HT-29 (cell line): Measurements from ENCODE around the gene GTSF1L. TPM values are rescaled to one million over a fixed set of nuclear protein-coding genes. Genes with fewer than 3 reads are reported as not detected.
A peak's percentile ranks its signal among the peaks of the same experiment; 100 is the strongest.
"Not testable (repeated sequence)": the region's sequence is repeated elsewhere in the genome, so short reads cannot be mapped to it uniquely, and the experiment has no call there.

Source experiments
- DNase-seq: peaks from one replicate; pipeline ENCODE4 v3.0.0-alpha.2; 2015; ENCODE audit warnings: low spot score
- total RNA-seq: library from RNA; depleted of rRNA; stranded (reverse); fragments of >200 nt; shearing (Covaris generic); gene quantifications from 2 replicates; pipeline ENCODE4 v1.2.3, GENCODE V29; 2014; rRNA removed

The GTSF1L gene
- not detected in 2 replicates for total RNA-seq

DNA sequence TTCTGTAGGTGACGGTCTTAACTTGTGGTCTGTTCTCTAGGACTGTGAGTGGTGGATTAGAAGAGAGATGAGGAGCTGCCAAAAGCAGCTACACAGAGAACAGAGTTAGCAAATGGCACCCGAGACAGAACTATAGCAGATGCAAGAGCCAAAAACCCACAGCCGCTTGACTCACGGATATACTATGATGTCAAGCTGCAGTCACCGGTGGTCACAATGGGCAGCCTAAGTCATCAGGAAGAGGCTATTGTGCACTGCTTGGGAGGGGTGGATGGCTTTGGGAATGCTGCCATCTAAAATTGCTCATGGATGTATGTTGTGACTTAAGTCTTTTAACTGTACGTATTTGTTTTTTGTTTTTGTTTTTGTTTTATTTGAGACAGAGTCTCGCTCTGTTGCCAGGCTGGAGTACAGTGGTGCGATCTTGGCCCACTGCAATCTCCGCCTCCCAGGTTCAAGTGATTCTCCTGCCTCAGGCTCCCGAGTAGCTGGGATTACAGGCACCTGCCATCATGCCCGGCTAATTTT is at the start of gene GTSF1L:
GTSF1L (minus strand) TSS at position 192 of the 528 bp plus-strand sequence. CDS start 308 bp downstream, outside the sequence.
- DNase-seq: no peak

DNA sequence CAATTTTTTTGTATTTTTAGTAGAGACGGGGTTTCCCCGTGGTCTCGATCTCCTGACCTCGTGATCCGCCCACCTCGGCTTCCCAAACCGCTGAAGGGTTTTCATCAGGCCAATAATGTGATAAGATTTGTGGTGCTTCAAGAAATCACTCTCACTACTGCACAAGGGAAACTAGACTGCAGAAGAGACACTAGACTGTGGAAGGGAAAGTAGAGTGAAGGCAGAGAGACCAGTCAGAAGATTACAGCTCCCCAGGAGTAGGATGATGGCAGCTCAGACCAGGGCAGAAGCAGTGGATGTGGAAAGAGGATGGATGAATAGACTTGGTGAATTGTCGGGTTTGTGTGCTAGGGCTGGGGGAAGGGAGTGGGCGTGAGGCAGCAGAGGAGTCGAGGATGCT is 48.0 kb upstream of the GTSF1L start:
- DNase-seq: no peak

DNA sequence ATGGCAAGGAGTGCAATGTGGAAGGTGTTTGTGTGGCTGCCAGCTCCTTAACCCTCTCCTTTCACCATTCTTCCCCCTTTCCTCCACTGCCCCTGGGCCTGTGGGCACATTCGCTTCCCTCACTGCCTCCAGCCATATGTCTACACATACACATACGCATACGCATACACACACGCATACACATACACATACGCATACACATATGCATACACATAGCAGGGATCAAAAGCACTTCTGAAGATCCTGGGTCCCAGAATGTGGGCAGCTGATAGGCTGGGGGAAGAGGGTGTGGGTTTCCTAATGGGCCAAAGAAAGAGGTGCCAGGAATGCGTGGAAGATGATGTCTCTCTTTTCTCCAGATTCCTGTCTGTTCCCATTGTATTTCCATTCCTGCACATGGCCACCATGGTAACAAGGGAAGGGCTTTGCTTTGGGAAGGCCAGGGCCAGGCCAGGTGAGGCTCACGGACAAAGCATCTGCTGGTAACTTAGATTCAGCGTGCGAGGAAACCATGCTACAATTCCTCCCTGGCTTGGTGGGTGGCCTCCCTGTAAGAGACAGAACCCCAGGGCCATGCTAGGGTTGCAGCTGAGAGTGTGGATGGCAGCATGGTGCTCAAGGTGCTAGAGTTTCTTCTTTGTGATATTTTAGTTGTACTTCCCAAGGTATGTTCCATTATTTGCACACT is 44.8 kb upstream of the GTSF1L start:
- DNase-seq: no peak

DNA sequence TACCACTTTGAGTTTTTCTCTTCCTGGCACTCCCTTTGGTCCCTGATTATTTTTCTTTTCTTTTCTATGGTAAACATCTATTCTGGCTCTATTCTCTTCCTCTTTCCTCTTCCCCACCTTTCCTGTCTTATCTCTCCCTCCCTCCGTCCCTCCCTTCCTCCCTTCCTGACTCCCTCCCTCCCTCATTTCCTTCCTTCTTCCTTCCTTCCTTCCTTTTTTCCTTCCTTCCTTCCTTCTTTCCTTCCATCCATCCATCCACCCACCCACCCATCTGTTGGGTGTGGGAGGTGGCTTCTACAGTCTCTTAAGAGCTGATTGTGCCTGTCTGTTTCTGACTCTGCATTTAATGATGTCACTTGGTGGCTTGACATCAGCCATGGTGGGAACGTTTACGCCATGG is 43.5 kb upstream of the GTSF1L start:
- DNase-seq: no peak

DNA sequence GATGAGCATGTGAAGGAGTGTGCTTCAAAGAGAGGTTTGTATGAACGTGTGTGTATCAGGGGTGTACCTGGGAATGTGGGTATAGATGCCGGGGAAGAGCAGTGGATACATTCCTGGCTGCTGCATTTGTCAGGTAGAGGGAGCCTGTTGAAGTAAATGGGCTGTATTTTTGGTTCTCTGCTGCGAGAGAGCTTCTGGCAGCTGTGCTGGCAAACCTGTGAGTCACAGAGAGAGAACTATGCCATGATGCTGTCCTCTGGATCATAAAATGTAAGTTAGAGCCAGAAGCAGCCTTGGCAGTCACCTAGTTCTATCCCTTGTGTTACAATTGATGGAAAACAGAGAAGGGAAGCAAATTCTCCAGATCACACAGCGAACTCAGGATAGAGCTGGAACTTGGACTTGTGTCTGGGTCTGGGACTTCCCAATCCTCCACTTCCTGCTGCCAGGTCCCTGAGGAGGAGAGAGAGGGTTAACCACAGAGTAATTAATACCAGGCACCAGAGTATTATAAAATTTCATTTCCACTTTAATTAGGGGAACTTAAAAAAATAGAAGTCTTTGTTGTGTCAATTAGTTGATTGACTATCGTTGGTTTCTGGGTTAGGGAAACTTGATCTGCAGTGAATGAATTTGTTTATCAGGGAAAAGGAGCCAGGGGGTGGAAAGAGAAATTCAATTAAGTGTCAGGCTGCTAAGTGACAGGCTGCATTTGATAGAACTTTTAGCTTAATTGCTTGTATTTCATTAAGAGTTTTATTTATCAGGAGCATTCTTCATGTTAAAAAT is 41.1 kb upstream of the GTSF1L start:
- no peak for DNase-seq

DNA sequence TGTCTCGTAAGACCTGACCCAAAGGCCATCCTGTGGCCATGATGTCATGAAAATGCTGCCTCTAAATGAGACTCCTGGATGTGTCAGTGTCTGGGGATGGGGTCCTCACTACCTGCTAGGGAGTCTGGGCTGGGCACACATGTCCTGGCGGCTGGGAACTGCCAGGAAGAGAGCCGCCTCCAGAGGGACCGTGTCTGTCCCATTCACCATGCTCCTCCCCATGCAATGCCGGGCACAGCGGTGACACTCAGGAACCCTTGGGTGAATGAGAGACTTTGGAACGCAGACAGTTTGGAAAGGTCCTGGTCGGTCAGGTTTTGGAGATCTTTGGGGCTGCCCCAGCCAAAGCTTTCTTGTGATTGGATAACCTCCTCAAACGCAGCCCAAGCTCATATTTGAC is 40.1 kb upstream of the GTSF1L start:
- DNase-seq: no peak

DNA sequence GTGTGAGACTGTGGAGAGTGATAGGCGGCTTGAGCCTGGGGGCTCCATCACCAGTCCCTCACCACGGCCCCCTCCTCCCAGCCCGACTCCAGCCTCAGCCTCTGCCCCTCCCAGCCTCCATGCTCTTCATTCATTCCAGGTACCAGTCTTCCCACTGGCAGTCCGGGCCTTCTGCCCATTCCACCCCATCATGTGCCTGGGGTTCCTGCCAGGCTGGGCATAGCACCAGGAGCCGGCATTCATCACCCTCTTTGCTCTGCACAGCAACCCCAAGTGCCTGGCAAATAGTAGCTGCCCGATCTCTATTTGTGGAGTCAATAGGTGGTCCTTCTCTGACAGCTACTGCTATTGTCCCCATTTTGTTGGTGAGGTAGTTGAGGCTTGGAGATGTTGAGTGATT is 39.6 kb upstream of the GTSF1L start:
- no peak for DNase-seq

DNA sequence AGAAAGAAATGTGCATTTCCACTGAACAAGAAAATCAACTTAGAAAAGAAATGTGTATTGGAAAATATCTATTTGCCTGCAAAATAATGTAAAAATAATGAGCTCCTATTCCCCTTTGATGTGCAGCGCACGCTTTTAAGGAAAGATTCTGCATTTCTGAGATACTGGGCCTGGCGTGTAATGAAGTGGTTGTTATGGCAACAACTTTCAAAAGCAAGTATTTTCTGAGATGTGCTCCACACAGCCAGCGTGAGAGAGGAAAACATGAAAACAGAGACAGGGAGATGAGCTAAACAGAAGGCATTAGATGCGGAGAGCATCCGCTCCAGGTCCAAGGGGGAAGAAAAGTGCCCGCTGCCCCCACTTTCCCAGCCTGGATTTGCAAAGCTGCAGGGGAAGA is 39.1 kb upstream of the GTSF1L start:
- no peak for DNase-seq

DNA sequence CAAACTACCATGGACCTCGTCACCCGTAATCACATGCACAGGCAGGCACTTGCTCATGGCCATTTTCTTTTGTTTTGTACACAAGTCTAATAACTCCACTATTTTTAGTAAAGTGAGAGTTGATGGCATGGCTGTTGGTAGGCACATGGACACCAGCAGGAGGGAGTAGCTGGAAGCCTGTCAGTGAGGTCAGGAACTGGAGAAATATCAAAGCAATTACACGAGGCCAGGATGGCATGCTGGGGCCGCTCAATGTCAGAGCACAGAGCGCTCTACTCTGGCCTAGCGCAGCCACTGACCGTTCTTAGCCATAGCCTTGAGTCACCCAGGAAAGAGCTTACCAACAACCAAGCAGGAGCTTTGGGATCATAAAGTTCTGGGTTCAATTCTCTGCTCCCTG is 36.1 kb upstream of the GTSF1L start:
- DNase-seq: no peak

DNA sequence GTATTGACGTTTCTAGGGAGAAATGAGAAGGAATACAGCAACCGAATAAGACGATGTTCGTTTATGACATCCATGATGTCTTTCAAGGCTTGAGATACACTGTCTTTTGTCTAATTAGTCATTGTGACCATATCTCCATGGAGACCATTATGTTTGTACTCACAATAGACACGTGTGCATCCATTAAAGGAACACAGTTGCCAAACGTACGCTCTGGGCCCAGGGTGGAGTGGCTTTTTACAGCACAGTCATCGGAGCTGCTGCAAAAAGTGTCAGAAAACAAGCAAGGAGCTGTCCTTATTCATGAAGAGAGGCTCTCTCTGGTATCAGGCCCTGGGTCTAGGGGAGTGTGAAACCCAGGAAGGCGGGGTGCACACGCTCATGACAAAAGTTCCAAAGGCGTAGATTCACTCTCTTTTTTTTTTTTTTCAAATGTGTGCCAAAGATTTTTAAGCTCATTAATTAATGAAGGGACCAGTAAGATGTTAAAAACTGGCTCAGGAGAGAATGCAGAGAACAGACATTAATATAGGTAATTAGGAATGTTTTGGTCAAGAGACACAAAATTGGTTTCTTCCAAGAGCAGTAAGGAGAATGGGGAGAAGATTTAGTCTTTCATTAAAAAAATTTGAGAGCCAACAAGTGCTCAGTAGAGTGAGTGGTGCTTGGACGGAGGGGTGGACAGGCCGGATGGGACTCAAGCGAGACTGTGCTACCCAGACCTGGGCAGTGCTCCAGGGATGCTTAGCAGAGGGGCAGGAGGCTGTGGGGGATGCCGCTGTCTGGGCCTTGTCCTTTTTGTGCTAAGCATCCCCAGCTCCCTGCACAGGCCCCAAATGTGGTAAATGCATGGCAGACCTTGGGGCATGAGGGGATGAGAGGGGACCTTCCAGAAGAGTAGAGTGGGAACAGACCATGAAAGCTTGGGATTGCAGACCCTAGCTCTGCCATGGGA is 34.9 kb upstream of the GTSF1L start:
- peak; percentile 31 for DNase-seq

DNA sequence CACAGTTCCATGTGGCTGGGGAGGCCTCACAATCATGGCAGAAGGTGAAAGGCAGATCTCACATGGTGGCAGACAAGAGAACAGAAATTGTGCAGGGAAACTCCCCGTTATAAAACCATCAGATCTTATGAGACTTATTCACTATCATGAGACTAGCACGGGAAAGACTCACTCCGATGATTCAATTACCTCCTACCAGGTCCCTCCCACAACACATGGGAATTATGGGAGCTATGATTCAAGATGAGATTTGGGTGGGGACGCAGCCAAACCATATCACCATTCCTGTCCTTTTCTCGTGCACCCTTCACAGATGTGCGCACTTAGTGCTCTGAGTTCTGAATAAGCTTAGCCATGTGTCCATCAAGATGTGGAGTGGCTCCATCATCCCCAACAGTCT is 31.1 kb upstream of the GTSF1L start:
- not testable (repeated sequence) for DNase-seq

DNA sequence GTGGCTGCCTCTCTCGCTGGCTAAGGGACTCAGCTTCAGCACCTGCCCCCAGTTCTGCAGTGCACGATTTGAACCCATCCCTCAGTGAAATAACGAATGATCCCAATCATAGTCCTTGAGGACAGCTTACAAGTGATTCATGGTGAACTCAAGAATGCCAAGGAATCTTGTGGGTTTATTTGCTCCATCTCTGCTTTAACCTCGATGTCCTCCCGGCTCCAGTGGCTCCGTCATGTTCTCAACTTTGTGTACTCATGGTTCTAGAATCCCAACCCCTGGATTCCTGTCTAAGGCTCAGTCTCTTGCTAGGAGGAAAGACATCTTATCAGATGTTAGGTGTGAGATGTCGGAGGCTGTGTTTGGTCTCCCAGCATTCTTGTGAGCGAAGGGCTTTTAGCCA is 29.0 kb upstream of the GTSF1L start:
- DNase-seq: no peak

DNA sequence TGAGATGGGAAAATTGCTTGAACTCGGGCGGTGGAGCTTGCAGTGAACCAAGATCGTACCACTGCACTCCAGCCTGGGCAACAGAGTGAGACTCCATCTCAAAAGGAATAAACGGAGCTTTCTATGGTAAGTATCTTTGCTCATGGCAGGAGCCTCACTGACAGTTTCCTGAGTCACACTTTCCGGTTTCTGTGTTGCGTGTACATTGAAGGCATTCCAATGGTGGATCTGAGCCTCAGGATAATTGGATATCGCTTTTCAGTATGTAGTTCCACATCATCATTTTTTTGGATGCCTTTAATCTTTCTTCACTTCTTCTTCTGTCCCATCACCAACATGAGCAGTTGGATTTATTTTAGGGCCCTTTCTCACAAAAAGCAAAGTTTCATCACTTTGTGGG is 28.6 kb upstream of the GTSF1L start:
- no peak for DNase-seq

DNA sequence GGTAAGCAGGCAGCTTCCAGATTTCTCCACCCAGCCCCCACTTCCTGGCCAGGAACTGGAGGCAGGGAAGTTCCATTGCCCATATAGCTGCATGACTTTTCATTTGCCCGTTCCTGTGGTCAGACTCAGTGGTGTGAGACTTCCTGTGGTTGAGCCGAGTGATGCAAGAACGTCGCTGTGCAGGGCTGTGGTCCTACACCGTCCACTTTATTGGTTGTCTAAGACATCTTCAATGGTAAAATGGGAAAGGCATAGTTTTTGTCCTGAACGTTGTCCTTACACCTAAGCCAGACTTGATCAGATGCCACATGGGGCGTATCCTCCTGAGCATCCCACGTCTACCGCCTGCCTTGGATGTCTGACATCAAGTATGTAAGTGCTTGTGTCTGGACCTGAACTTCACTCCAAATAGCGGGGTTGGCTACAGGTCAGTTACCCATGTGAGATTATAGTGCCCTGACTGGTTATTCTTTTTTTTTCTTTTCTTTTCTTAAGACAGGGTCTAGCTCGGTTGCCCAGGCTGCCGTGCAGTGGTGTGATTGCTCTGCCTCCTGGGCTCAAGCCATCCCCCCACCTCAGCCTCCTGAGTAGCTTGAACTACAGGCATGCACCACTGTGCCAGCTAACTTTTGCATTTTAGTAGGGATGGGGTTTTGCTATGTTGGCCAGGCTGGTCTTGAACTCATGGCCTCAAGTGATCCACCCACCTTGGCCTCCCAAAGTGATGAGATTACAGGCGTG is 25.9 kb upstream of the GTSF1L start:
- no peak for DNase-seq

DNA sequence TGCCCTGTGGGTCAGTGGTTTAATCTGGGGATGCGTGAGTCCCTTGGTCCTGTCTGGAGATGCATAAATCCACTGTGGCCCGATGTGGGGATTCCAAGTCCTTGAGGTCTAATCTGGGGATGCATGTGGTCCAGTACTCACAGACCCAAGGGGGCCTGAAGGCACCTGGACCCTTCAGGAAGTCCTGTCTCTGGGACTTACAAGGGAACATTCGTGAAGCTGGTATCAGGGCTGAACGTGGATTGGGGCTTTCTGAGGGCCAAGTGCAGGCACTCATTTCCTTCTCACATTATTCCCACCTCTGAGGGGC is 25.2 kb upstream of the GTSF1L start:
- no peak for DNase-seq

DNA sequence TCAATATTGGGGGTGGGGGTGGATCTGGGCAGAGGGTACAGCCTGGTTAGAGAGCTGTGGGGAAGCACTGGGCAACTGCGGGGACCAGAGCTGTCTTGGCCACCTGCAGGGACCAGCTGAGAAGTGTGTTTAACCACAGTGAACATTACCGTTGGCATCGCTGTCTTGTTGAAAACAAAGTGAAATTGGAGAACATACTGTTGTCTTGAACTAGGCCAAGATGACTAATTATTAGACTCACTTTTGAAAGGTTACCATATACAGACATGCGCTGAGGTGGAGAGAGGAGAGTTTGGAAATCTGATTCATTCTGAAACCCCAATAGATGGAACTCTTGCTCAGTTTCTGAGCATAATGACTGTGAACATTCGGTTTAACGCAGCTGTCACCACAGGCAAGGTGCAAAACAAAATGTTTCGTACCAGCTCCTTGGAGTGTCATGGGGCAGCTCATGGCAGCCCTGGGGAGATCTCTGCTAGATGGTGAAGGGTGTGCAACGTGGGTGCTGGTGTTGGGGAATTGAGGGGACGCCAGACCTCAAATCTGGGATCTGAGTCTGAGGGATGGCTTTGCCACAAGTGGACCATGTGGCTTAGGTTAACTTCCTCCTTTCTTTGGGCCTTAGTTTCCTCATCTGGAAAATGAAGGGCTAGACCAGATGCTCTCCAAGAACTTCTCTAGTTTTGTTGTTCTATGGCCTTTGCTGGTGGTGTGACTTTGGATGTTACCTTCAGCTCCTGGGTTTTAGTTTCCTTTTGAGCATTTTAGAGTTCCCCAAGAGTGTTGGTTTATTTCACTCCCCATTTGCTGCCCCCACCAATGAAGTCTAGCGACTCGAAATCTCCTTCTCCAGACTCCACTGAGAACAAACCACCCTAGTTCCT is 24.6 kb upstream of the GTSF1L start:
- DNase-seq: no peak

DNA sequence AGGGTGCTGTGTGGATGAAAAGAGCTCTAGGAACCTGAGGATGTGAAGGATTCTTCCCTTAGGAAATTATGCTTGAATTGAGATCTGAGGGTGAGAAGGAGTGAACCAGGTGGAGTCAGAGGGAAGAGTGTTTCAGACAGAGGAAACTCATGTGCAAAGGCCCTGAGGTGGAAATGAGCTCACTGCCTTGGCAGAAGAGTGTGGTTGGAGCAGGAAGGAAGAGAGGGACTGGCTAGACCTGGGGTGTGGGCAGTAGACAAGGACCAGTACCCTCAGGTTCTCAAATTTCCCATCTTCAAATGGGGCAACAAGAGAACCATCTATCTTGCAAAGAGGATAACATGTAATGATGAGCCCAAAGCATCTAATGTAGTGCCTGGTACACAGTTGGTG is 24.0 kb upstream of the GTSF1L start:
- no peak for DNase-seq

DNA sequence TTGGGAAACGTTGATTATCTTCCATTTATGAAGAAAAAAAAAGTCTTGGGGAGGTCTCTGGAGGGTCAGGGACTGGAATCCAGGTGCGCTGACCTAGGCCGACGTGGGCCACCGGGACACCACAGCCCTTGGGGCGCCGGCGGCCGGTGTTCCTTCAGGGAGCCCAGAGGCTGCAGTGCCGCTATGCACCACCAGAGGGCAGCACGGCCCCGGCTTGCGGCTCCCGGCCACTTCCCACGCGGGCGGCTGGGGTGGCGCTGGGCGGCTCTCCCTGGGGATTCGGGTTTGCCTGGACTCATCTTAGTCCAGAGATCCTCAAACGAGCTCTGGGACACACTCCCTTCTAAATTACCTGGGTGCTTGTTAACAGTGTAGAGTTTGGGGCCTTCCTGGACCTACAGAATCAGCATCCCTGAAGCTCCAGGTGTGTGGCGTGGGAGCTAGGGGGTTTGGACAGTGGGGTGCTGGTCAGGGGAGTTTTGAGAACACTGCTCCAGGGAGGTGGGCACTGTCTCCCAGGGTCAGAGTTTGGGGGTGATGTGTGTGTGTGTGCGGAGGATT is 23.0 kb upstream of the GTSF1L start:
- DNase-seq: peak; percentile 90

DNA sequence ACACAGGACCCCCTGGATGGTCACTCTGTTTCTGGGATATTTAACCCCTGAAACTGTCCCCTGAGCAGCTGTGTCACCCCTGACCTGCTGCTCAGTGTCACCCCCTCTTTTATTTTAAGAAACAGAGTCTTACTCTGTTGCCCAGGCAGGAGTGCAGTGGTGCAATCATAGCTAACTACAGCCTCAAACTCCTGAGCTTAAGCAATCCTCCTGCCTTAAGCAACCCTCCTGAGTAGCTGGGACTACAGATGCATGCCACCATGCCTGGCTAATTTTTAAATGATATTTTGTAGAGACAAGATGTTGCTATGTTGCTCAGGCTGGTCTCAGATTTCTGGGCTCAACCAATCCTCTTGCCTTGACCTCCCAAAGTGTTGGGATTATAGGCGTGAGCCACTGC is 21.5 kb upstream of the GTSF1L start:
- DNase-seq: no peak
